GM23338 (cell line): ENCODE measurements around the gene DHRSX. TPM values are rescaled to one million over a fixed set of nuclear protein-coding genes. Genes with fewer than 3 reads are reported as not detected.
"Not testable (repeated sequence)": the region's sequence is repeated elsewhere in the genome, so short reads cannot be mapped to it uniquely, and the experiment has no call there.

Experiments used
- ATAC-seq: fragments of 200-7000 bp; cut with Tn5 transposase; 3 replicates; pipeline ENCODE4 v1.9.1; 2020
- DNase-seq: peaks from one replicate; pipeline ENCODE4 v3.0.0-alpha.2; 2015; ENCODE audit warnings: low spot score
- H2AFZ ChIP-seq: fragments of 200-600 bp; sonication (generic); 2 replicates; pipeline ENCODE4 v1.8.0; 2016; ENCODE audit warnings: antibody characterized with exemption, mild to moderate bottlenecking, moderate library complexity
- H3F3A ChIP-seq: fragments of 200-600 bp; sonication (generic); replicated peaks from 2 replicates; pipeline ENCODE4 v1.8.0; 2017; ENCODE audit warnings: antibody characterized with exemption, mixed run types, low read depth
- H3K27ac ChIP-seq: fragments of 200-600 bp; sonication (generic); 2 replicates; pipeline ENCODE4 v1.6.1; 2016; ENCODE audit warnings: low read depth
- H3K27me3 ChIP-seq: fragments of 200-600 bp; sonication (generic); 2 replicates; pipeline ENCODE4 v1.8.0; 2016; ENCODE audit warnings: mild to moderate bottlenecking, mixed run types, moderate library complexity; ENCODE audit not compliant: insufficient read depth
- H3K36me3 ChIP-seq: fragments of 200-600 bp; sonication (generic); 2 replicates; pipeline ENCODE4 v1.8.0; 2016; ENCODE audit warnings: mild to moderate bottlenecking; ENCODE audit not compliant: insufficient read depth
- H3K4me1 ChIP-seq: fragments of 200-600 bp; sonication (generic); 2 replicates; pipeline ENCODE4 v1.8.0; 2016; ENCODE audit warnings: mild to moderate bottlenecking, moderate library complexity; ENCODE audit not compliant: insufficient read depth
- H3K4me2 ChIP-seq: fragments of 200-600 bp; sonication (generic); 2 replicates; pipeline ENCODE4 v1.7.1; 2017; ENCODE audit warnings: mixed run types
- H3K4me3 ChIP-seq: fragments of 200-600 bp; sonication (generic); 2 replicates; pipeline ENCODE4 v1.6.1; 2016; ENCODE audit warnings: mixed run types
- H3K79me2 ChIP-seq: fragments of 200-600 bp; sonication (generic); replicated peaks from 2 replicates; pipeline ENCODE4 v1.8.0; 2017; ENCODE audit warnings: mild to moderate bottlenecking; ENCODE audit not compliant: insufficient read depth
- H3K9me2 ChIP-seq: fragments of 200-600 bp; sonication (generic); 2 replicates; pipeline ENCODE4 v1.8.0; 2017; ENCODE audit not compliant: insufficient read depth
- H4K20me1 ChIP-seq: fragments of 200-600 bp; sonication (generic); replicated peaks from 2 replicates; pipeline ENCODE4 v1.8.0; 2017; ENCODE audit warnings: mild to moderate bottlenecking; ENCODE audit not compliant: insufficient read depth
- H3K27ac Mint-ChIP-seq: 2 replicates; pipeline ENCODE4 v1.8.0; 2020; ENCODE audit warnings: inconsistent platforms, mild to moderate bottlenecking, moderate library complexity, mixed read lengths
- H3K27me3 Mint-ChIP-seq: 3 replicates; pipeline ENCODE4 v1.8.0; 2022; ENCODE audit warnings: low read depth, mild to moderate bottlenecking, moderate library complexity, mixed read lengths, inconsistent platforms; ENCODE audit not compliant: insufficient read depth, poor library complexity
- H3K36me3 Mint-ChIP-seq: 3 replicates; pipeline ENCODE4 v1.8.0; 2021; ENCODE audit warnings: low read depth, mild to moderate bottlenecking, inconsistent platforms, moderate library complexity, mixed read lengths
- H3K4me1 Mint-ChIP-seq: 3 replicates; pipeline ENCODE4 v1.8.0; 2020; ENCODE audit warnings: mild to moderate bottlenecking, inconsistent platforms, mixed read lengths
- H3K4me3 Mint-ChIP-seq: 3 replicates; pipeline ENCODE4 v1.8.0; 2021; ENCODE audit warnings: moderate library complexity, mild to moderate bottlenecking, inconsistent platforms, mixed read lengths
- H3K9me3 Mint-ChIP-seq: 3 replicates; pipeline ENCODE4 v1.8.0; 2020; ENCODE audit warnings: moderate library complexity, mild to moderate bottlenecking, inconsistent platforms, mixed read lengths
- CREB1 ChIP-seq: fragments of 250-450 bp; sonication (Bioruptor Pico); IDR thresholded peaks from 2 replicates; pipeline ENCODE4 v1.5.0; 2020; ENCODE audit warnings: low read depth, mild to moderate bottlenecking, moderate library complexity
- EZH2phosphoT487 ChIP-seq: fragments of 200-600 bp; sonication (generic); IDR thresholded peaks from one replicate; pipeline ENCODE4 v1.8.1; 2018; ENCODE audit warnings: antibody characterized with exemption; ENCODE audit not compliant: unreplicated experiment
- NANOG ChIP-seq: IDR thresholded peaks from 2 replicates; pipeline ENCODE4 v1.6.1; 2016; ENCODE audit warnings: antibody characterized with exemption, borderline replicate concordance
- STAT1 ChIP-seq: IDR thresholded peaks from one replicate; pipeline ENCODE4 v1.6.1; 2016; ENCODE audit warnings: antibody characterized with exemption; ENCODE audit not compliant: unreplicated experiment
- ZNF114 ChIP-seq: fragments of 250-450 bp; sonication (Bioruptor Pico); IDR thresholded peaks from 2 replicates; pipeline ENCODE4 v1.5.0; 2020; ENCODE audit warnings: mild to moderate bottlenecking, moderate library complexity
- ZNF331 ChIP-seq: fragments of 250-450 bp; sonication (Bioruptor Pico); IDR thresholded peaks from 2 replicates; pipeline ENCODE4 v1.5.0; 2020; ENCODE audit warnings: low read depth, mild to moderate bottlenecking, moderate library complexity
- ZNF462 ChIP-seq: fragments of 250-450 bp; sonication (Bioruptor Pico); IDR thresholded peaks from 2 replicates; pipeline ENCODE4 v1.5.0; 2020; ENCODE audit warnings: mild to moderate bottlenecking, moderate library complexity
- polyA plus RNA-seq: library from polyadenylated mRNA; unstranded; fragments of >200 nt; fragmentation: Nextera tagmentation; extraction: Ambion mirVana; gene quantifications from 2 replicates; pipeline ENCODE4 v1.2.1, GENCODE V29; 2016
- total RNA-seq: library from RNA; depleted of rRNA; stranded (reverse); fragments of >200 nt; shearing (Covaris generic); gene quantifications from 2 replicates; pipeline ENCODE4 v1.2.3, GENCODE V29; 2014
- TF ChIP-seq, protein P1 (sequence below): IDR thresholded peaks from one replicate; pipeline ENCODE4 v1.6.1; 2018; ENCODE audit warnings: antibody characterized with exemption; ENCODE audit not compliant: unreplicated experiment

DHRSX gene
- total and polyA plus RNA-seq, 2 experiments from 2014 or later, result 33.9 to 43.0 TPM

DNA sequence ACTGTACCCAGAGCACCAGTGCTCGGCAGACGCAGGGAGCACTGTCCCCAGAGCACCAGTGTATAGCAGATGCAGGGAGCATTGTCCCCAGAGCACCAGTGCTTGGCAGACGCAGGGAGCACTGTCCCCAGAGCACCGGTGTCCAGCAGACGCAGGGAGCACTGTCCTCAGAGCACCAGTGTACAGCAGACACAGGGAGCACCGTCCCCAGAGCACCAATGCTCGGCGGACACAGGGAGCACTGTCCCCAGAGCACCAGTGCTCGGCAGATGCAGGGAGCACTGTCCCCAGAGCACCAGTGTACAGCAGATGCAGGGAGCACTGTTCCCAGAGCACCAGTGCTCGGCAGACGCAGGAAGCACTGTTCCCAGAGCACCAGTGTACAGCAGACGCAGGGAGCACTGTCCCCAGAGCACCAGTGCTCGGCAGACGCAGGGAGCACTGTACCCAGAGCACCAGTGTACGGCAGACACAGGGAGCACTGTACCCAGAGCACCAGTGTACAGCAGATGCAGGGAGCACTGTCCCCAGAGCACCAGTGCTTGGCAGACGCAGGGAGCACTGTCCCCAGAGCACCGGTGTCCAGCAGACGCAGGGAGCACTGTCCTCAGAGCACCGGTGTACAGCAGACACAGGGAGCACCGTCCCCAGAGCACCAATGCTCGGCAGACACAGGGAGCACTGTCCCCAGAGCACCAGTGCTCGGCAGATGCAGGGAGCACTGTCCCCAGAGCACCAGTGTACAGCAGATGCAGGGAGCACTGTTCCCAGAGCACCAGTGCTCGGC, 234.9 kb downstream of the DHRSX start:
- peaks cover 24% of the 10 kb centered on the region for H3K27me3 Mint-ChIP-seq
- peaks cover 44% of the 10 kb centered on the region for H3K36me3 Mint-ChIP-seq
- peaks cover 11% of the 10 kb centered on the region for H3K4me1 Mint-ChIP-seq
- ATAC-seq, H3K4me3 Mint-ChIP-seq, H2AFZ ChIP-seq, H3K4me2 ChIP-seq, H3K9me2 ChIP-seq, H3K4me3 ChIP-seq, H3F3A ChIP-seq, H3K27ac Mint-ChIP-seq, H3K27ac ChIP-seq, H3K79me2 ChIP-seq, DNase-seq, H3K4me1 ChIP-seq, H3K27me3 ChIP-seq, H4K20me1 ChIP-seq, H3K36me3 ChIP-seq: not testable (repeated sequence)
- peaks cover 15% of the 10 kb centered on the region for H3K9me3 Mint-ChIP-seq

GRCh38 chrX:2264179-2265030, 236.4 kb downstream of the DHRSX start:
- peaks cover 34% of the 10 kb centered on the region for H3K36me3 Mint-ChIP-seq
- Histone ChIP-seq H2AFZ (no peak overlapping the region), H3K4me3 (no peak overlapping the region), H3K79me2 (peaks cover 3% of the 10 kb centered on the region; the same call in 1 of the 2 replicates), H3K9me2 (no peaks in the 10 kb centered on the region), H4K20me1 (no peaks in the 10 kb centered on the region), H3K4me1 (peaks cover 7% of the 10 kb centered on the region; the same call in 1 of the 2 replicates), H3K27ac (no peak overlapping the region), H3K27me3 (no peaks in the 10 kb centered on the region), H3K4me2 (no peak overlapping the region), H3F3A (no peaks in the 10 kb centered on the region), H3K36me3 (no peaks in the 10 kb centered on the region)
- DNase-seq (no peak), ATAC-seq (no peak)
- H3K4me3 Mint-ChIP-seq, result no peak overlapping the region
- peaks cover 22% of the 10 kb centered on the region for H3K27me3 Mint-ChIP-seq
- H3K9me3 Mint-ChIP-seq, result peaks cover 7% of the 10 kb centered on the region; the same call in 2 of the 3 replicates
- peaks cover 11% of the 10 kb centered on the region for H3K4me1 Mint-ChIP-seq
- H3K27ac Mint-ChIP-seq, result no peak overlapping the region
- TF ChIP-seq ZNF114 (CRISPR knock-in tag), result no peak
- no peak for TF ChIP-seq ZNF462 (CRISPR knock-in tag)
- no peak for TF ChIP-seq STAT1
- no peak for TF ChIP-seq EZH2phosphoT487
- no peak for TF ChIP-seq ZNF331 (CRISPR knock-in tag)
- TF ChIP-seq, protein P1, sequence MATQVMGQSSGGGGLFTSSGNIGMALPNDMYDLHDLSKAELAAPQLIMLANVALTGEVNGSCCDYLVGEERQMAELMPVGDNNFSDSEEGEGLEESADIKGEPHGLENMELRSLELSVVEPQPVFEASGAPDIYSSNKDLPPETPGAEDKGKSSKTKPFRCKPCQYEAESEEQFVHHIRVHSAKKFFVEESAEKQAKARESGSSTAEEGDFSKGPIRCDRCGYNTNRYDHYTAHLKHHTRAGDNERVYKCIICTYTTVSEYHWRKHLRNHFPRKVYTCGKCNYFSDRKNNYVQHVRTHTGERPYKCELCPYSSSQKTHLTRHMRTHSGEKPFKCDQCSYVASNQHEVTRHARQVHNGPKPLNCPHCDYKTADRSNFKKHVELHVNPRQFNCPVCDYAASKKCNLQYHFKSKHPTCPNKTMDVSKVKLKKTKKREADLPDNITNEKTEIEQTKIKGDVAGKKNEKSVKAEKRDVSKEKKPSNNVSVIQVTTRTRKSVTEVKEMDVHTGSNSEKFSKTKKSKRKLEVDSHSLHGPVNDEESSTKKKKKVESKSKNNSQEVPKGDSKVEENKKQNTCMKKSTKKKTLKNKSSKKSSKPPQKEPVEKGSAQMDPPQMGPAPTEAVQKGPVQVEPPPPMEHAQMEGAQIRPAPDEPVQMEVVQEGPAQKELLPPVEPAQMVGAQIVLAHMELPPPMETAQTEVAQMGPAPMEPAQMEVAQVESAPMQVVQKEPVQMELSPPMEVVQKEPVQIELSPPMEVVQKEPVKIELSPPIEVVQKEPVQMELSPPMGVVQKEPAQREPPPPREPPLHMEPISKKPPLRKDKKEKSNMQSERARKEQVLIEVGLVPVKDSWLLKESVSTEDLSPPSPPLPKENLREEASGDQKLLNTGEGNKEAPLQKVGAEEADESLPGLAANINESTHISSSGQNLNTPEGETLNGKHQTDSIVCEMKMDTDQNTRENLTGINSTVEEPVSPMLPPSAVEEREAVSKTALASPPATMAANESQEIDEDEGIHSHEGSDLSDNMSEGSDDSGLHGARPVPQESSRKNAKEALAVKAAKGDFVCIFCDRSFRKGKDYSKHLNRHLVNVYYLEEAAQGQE, result no peak
- TF ChIP-seq NANOG, result no peak
- TF ChIP-seq CREB1 (CRISPR knock-in tag), result no peak
